ENCODE measurements around the gene PLA2G4F. TPM values are rescaled to one million over a fixed set of nuclear protein-coding genes. Genes with fewer than 3 reads are reported as not detected.
"Not testable (repeated sequence)": the region's sequence is repeated elsewhere in the genome, so short reads cannot be mapped to it uniquely, and the experiment has no call there.

PLA2G4F gene
- total RNA-seq, 1 donor from 2014 or later = not detected

GRCh38 chr15:42110367-42110766 is 46.1 kb downstream of the PLA2G4F start:
- DNase-seq (ENCODE audit: low spot score) (no peak), ATAC-seq (no peak)
- intact Hi-C loops (cut with DNase I) = no loop called here

GRCh38 chr15:42108806-42109205 is 47.6 kb downstream of the PLA2G4F start:
- DNase-seq (ENCODE audit: low spot score) = no peak
- intact Hi-C loops (cut with DNase I) = no loop called here
- no peak for ATAC-seq

- no peak for DNase-seq (ENCODE audit: low spot score)
- intact Hi-C loops (cut with DNase I) = no loop called here
- ATAC-seq = no peak
Measured at GRCh38 chr15:42108189-42108588, 48.2 kb downstream of the PLA2G4F start.

GRCh38 chr15:42107473-42107872 is 49.0 kb downstream of the PLA2G4F start:
- no peak for ATAC-seq

GRCh38 chr15:42106288-42106687 is 50.1 kb downstream of the PLA2G4F start:
- ATAC-seq (no peak), DNase-seq (ENCODE audit: low spot score) (no peak)
- intact Hi-C loops (cut with DNase I) = no loop called here

More at GRCh38 chr15:42107473-42107872, 49.0 kb downstream of the PLA2G4F start:
- intact Hi-C loops (cut with DNase I) = no loop called here
- DNase-seq (ENCODE audit: low spot score) = no peak

GRCh38 chr15:42104095-42104891 is 52.1 kb downstream of the PLA2G4F start:
- ATAC-seq = no peak
- DNase-seq (ENCODE audit: low spot score) = no peak
- intact Hi-C loops (cut with DNase I) = no loop called here

GRCh38 chr15:42102646-42103235 is 53.7 kb downstream of the PLA2G4F start:
- intact Hi-C loops (cut with DNase I) = no loop called here
- ATAC-seq (no peak), DNase-seq (ENCODE audit: low spot score) (no peak)

- intact Hi-C loops (cut with DNase I) = no loop called here
- DNase-seq (ENCODE audit: low spot score) (no peak), ATAC-seq (no peak)
Measured at GRCh38 chr15:42101861-42102260, 54.6 kb downstream of the PLA2G4F start.

GRCh38 chr15:42100021-42100800 is 56.2 kb downstream of the PLA2G4F start:
- DNase-seq (ENCODE audit: low spot score) (no peak), ATAC-seq (no peak)
- intact Hi-C loops (cut with DNase I) = no loop called here

GRCh38 chr15:42097018-42097417 is 59.4 kb downstream of the PLA2G4F start:
- DNase-seq (ENCODE audit: low spot score) = no peak
- intact Hi-C loops (cut with DNase I) = no loop called here
- ATAC-seq = no peak

- intact Hi-C loops (cut with DNase I) = no loop called here
- DNase-seq (ENCODE audit: low spot score) (no peak), ATAC-seq (no peak)
Measured at GRCh38 chr15:42094512-42094963, 61.9 kb downstream of the PLA2G4F start, which contains the start of gene PLA2G4D. TSS of gene PLA2G4D (minus strand) at chr15:42094562. CDS start at chr15:42094459, 103 bp downstream.

- intact Hi-C loops (cut with DNase I) = no loop called here
- ATAC-seq = no peak
- no peak for DNase-seq (ENCODE audit: low spot score)
Measured at GRCh38 chr15:42093966-42094365, 62.5 kb downstream of the PLA2G4F start.

- ATAC-seq (peak; percentile 83), DNase-seq (ENCODE audit: low spot score) (peak; percentile 57)
- intact Hi-C loops (cut with DNase I) = no loop called here
Measured at GRCh38 chr15:42092398-42093318, 63.8 kb downstream of the PLA2G4F start.

GRCh38 chr15:42091753-42092397 is 64.6 kb downstream of the PLA2G4F start:
- ATAC-seq; intact Hi-C loops (cut with DNase I); DNase-seq (ENCODE audit: low spot score): not testable (repeated sequence)

GRCh38 chr15:42090781-42091180 is 65.7 kb downstream of the PLA2G4F start:
- intact Hi-C loops (cut with DNase I) = no loop called here
- no peak for ATAC-seq

GRCh38 chr15:42090370-42090769 is 66.1 kb downstream of the PLA2G4F start:
- intact Hi-C loops (cut with DNase I) = no loop called here
- ATAC-seq (no peak), DNase-seq (ENCODE audit: low spot score) (no peak)

More at GRCh38 chr15:42090781-42091180, 65.7 kb downstream of the PLA2G4F start:
- no peak for DNase-seq (ENCODE audit: low spot score)

- ATAC-seq = no peak
- intact Hi-C loops (cut with DNase I) = loop anchor here (10.0 kb wide), 1 partner anchor 105 kb away; no protein-coding TSS in a partner anchor
Measured at GRCh38 chr15:42089942-42090341, 66.5 kb downstream of the PLA2G4F start.

More at GRCh38 chr15:42089942-42090341, 66.5 kb downstream of the PLA2G4F start:
- no peak for DNase-seq (ENCODE audit: low spot score)

All from sciatic nerve (tissue), 2 donors.